ENCODE results near the gene PHYKPL.

Gene PHYKPL

DNA sequence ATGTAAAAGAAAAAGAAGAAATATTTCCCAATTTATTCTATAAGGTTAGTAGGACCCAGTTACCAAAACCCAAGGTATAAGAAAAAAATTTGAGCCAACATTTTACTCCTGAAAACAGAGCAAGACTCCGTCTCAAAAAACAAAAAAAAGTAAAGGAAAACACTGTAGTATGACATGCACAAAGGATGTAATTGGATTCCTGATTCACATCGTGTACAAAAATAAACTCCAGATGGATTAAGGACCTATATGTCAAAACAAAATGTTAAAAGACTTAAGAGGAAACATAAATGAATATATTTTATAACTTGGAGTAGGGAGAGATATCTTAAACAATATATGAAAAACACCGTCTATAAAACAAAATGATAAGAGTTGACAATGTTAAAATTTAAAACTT lies 13.8 kb downstream of the PHYKPL start:
- no peaks in the 10 kb centered on the region for H3K4me1 ChIP-seq (ENCODE audit: insufficient read depth, low read length)
- no peaks in the 10 kb centered on the region for H3K9me3 ChIP-seq (ENCODE audit: insufficient read depth, low read length, severe bottlenecking)
- DNase-seq (no peak), ATAC-seq (ENCODE audit: insufficient read depth, low read depth) (no peak)
- H3K27me3 ChIP-seq (ENCODE audit: insufficient read depth, low read length, poor library complexity): no peaks in the 10 kb centered on the region
- H3K4me2 ChIP-seq (ENCODE audit: insufficient read depth, low read length): no peak overlapping the region
- no peak for TF ChIP-seq EZH2 (IDR thresholded peaks at IDR 0.05; ENCODE audit: borderline replicate concordance, low read depth, low read length, severe bottlenecking)
- TF ChIP-seq CTCF (IDR thresholded peaks at IDR 0.05; ENCODE audit: borderline replicate concordance, extremely low read depth, low read length, poor library complexity, severe bottlenecking): no peak
- H4K20me1 ChIP-seq (ENCODE audit: insufficient read depth, low read length): peaks cover 35% of the 10 kb centered on the region
- H3K27ac ChIP-seq (ENCODE audit: low read length): no peak overlapping the region
- H3K36me3 ChIP-seq (ENCODE audit: insufficient read depth, low read length): peaks cover 82% of the 10 kb centered on the region
- H3K79me2 ChIP-seq (ENCODE audit: insufficient read depth, low read length): peaks cover 8% of the 10 kb centered on the region; the same call in 1 of the 2 replicates
- H3K9ac ChIP-seq (ENCODE audit: low read depth, low read length): no peak overlapping the region
- no peak overlapping the region for H2AFZ ChIP-seq (ENCODE audit: low read depth, low read length)
- H3K4me3 ChIP-seq (ENCODE audit: low read depth in 1 of 2, low read length in 2 of 2): no peak overlapping the region

DNA sequence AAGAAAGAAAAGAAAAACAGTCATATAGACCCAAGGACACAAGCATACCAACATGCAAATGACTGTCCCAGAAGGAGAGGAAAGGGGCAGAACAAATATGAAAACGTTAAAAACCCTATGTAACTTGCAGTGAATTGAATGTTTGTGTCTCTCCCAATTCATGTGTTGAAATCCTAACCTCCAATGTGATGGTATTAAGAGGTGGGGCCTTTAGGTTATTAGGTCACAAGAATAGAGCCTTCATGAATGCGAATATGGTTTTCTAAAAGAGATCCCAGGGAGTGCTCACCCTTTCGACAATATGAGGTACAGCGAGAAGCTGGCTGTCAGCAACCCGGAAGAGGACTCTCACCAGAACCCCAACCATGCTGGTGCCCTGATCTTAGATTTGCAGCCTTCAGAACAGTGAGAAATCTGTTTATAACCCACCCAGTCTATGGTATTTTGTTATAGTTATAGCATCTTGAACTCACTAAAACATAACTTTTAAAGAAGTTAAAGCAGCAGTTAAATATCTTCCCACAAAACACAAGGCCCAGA lies 14.3 kb downstream of the PHYKPL start:
- Histone ChIP-seq H3K4me3 (ENCODE audit: low read depth in 1 of 2, low read length in 2 of 2) (no peak overlapping the region), H3K79me2 (ENCODE audit: insufficient read depth, low read length) (peaks cover 10% of the 10 kb centered on the region; the same call in 1 of the 2 replicates), H3K27me3 (ENCODE audit: insufficient read depth, low read length, poor library complexity) (no peaks in the 10 kb centered on the region), H3K27ac (ENCODE audit: low read length) (no peak overlapping the region), H3K36me3 (ENCODE audit: insufficient read depth, low read length) (peaks cover 82% of the 10 kb centered on the region), H3K4me1 (ENCODE audit: insufficient read depth, low read length) (no peaks in the 10 kb centered on the region), H3K4me2 (ENCODE audit: insufficient read depth, low read length) (no peak overlapping the region), H2AFZ (ENCODE audit: low read depth, low read length) (no peak overlapping the region), H3K9me3 (ENCODE audit: insufficient read depth, low read length, severe bottlenecking) (no peaks in the 10 kb centered on the region), H3K9ac (ENCODE audit: low read depth, low read length) (no peak overlapping the region), H4K20me1 (ENCODE audit: insufficient read depth, low read length) (peaks cover 38% of the 10 kb centered on the region)
- DNase-seq (no peak), ATAC-seq (ENCODE audit: insufficient read depth, low read depth) (no peak)
- TF ChIP-seq EZH2 (IDR thresholded peaks at IDR 0.05; ENCODE audit: borderline replicate concordance, low read depth, low read length, severe bottlenecking) (no peak), CTCF (IDR thresholded peaks at IDR 0.05; ENCODE audit: borderline replicate concordance, extremely low read depth, low read length, poor library complexity, severe bottlenecking) (no peak)

GRCh38 chr5:178216779-178217178 lies 15.8 kb downstream of the PHYKPL start:
- TF ChIP-seq EZH2 (IDR thresholded peaks at IDR 0.05; ENCODE audit: borderline replicate concordance, low read depth, low read length, severe bottlenecking): no peak
- no peak for TF ChIP-seq CTCF (IDR thresholded peaks at IDR 0.05; ENCODE audit: borderline replicate concordance, extremely low read depth, low read length, poor library complexity, severe bottlenecking)
- no peaks in the 10 kb centered on the region for H3K4me1 ChIP-seq (ENCODE audit: insufficient read depth, low read length)
- no peak overlapping the region for H3K9ac ChIP-seq (ENCODE audit: low read depth, low read length)

More at GRCh38 chr5:178216779-178217178, 15.8 kb downstream of the PHYKPL start:
- Histone ChIP-seq H3K27ac (ENCODE audit: low read length) (no peak overlapping the region), H2AFZ (ENCODE audit: low read depth, low read length) (no peak overlapping the region), H3K79me2 (ENCODE audit: insufficient read depth, low read length) (peaks cover 17% of the 10 kb centered on the region; the same call in 1 of the 2 replicates), H3K9me3 (ENCODE audit: insufficient read depth, low read length, severe bottlenecking) (no peaks in the 10 kb centered on the region), H4K20me1 (ENCODE audit: insufficient read depth, low read length) (peaks cover 50% of the 10 kb centered on the region), H3K27me3 (ENCODE audit: insufficient read depth, low read length, poor library complexity) (no peaks in the 10 kb centered on the region), H3K4me3 (ENCODE audit: low read depth in 1 of 2, low read length in 2 of 2) (no peak overlapping the region), H3K4me2 (ENCODE audit: insufficient read depth, low read length) (no peak overlapping the region), H3K36me3 (ENCODE audit: insufficient read depth, low read length) (peaks cover 82% of the 10 kb centered on the region)
- no peak for DNase-seq
- ATAC-seq (ENCODE audit: insufficient read depth, low read depth): no peak
